ENCODE measurements around the gene AGRP. TPM values are rescaled to one million over a fixed set of nuclear protein-coding genes. Genes with fewer than 3 reads are reported as not detected.

AGRP gene
- total and polyA plus RNA-seq, 3 donors from 2014 or later: 1.2 to 1.7 TPM; not detected in 1

GRCh38 chr16:67521095-67521804 is 37.9 kb upstream of the AGRP start:
- 0 to 1% methylated on average over 18 to 25 of the region's 25 CpGs for WGBS, 2 donors
- DNase-seq: peak; percentile 98
- no peaks in the 10 kb centered on the region for H3K27me3 ChIP-seq
- peak overlapping the region; percentile 47 to 49 for H3K4me3 ChIP-seq
- no peaks in the 10 kb centered on the region for H3K9me3 ChIP-seq
- TF ChIP-seq POLR2A (IDR thresholded peaks at IDR 0.05): no peak
- TF ChIP-seq CTCF (IDR thresholded peaks at IDR 0.05): peak; percentile 67 to 99 (median 93)
- intact Hi-C loops (cut with DNase I; ENCODE audit: low total_unique reads): no loop called here
- no peaks in the 10 kb centered on the region for H3K36me3 ChIP-seq (ENCODE audit: low read depth, missing control alignments)
- H3K27ac ChIP-seq: peak overlapping the region; percentile 87 to 93
- H3K4me1 ChIP-seq: peaks cover 5% of the 10 kb centered on the region

- intact Hi-C loops (cut with DNase I; ENCODE audit: low total_unique reads): no loop called here
- H3K27me3 ChIP-seq: no peaks in the 10 kb centered on the region
- H3K36me3 ChIP-seq (ENCODE audit: low read depth, missing control alignments): no peaks in the 10 kb centered on the region
- no peaks in the 10 kb centered on the region for H3K9me3 ChIP-seq
- peaks cover 5% of the 10 kb centered on the region for H3K4me1 ChIP-seq
- TF ChIP-seq POLR2A (IDR thresholded peaks at IDR 0.05) (no peak), CTCF (IDR thresholded peaks at IDR 0.05) (no peak)
- WGBS, 2 donors: 62 to 77% methylated on average over 4 of the region's 4 CpGs
- H3K27ac ChIP-seq: no peak overlapping the region
- DNase-seq: no peak
- H3K4me3 ChIP-seq: no peak overlapping the region
Measured at GRCh38 chr16:67519242-67519641, 35.9 kb upstream of the AGRP start.

- no peaks in the 10 kb centered on the region for H3K27me3 ChIP-seq
- 85 to 97% methylated on average over 8 of the region's 8 CpGs for WGBS, 2 donors
- peaks cover 5% of the 10 kb centered on the region for H3K4me1 ChIP-seq
- no peak for TF ChIP-seq POLR2A (IDR thresholded peaks at IDR 0.05)
- no peak for TF ChIP-seq CTCF (IDR thresholded peaks at IDR 0.05)
- intact Hi-C loops (cut with DNase I; ENCODE audit: low total_unique reads): no loop called here
- H3K27ac ChIP-seq: no peak overlapping the region
- no peaks in the 10 kb centered on the region for H3K9me3 ChIP-seq
- H3K4me3 ChIP-seq: no peak overlapping the region
- DNase-seq: no peak
- no peaks in the 10 kb centered on the region for H3K36me3 ChIP-seq (ENCODE audit: low read depth, missing control alignments)
Measured at GRCh38 chr16:67518676-67519075, 35.3 kb upstream of the AGRP start.

- H3K36me3 ChIP-seq (ENCODE audit: low read depth, missing control alignments): no peaks in the 10 kb centered on the region
- no peaks in the 10 kb centered on the region for H3K9me3 ChIP-seq
- H3K27ac ChIP-seq: no peak overlapping the region
- DNase-seq: no peak
- WGBS, 2 donors: 77 to 88% methylated on average over 4 to 11 of the region's 11 CpGs
- H3K4me3 ChIP-seq: no peak overlapping the region
- no peak for TF ChIP-seq CTCF (IDR thresholded peaks at IDR 0.05)
- no peak for TF ChIP-seq POLR2A (IDR thresholded peaks at IDR 0.05)
- peaks cover 5% of the 10 kb centered on the region for H3K4me1 ChIP-seq
- H3K27me3 ChIP-seq: no peaks in the 10 kb centered on the region
- intact Hi-C loops (cut with DNase I; ENCODE audit: low total_unique reads): no loop called here
Measured at GRCh38 chr16:67517661-67518423, 34.5 kb upstream of the AGRP start.
